Ramos (cell line): ENCODE measurements around the gene DAAM2.

Experiments
- in situ Hi-C: fragments of 300-500 bp; cut with MboI; formaldehyde crosslinking; loops from one replicate; pipeline ENCODE4 v1.14.3; 2022; ENCODE audit warnings: low sequenced_read_pairs; ENCODE audit not compliant: unreplicated experiment

DAAM2 gene

GRCh38 chr6:39941138-39941537, 149.0 kb downstream of the DAAM2 start:
- in situ Hi-C loops = no loop called here

- in situ Hi-C loops = no loop called here
Observed at GRCh38 chr6:39941820-39942219, 149.6 kb downstream of the DAAM2 start.

- in situ Hi-C loops = no loop called here
Observed at GRCh38 chr6:39942903-39943580, 150.9 kb downstream of the DAAM2 start.

- in situ Hi-C loops = no loop called here
Observed at GRCh38 chr6:39945626-39946025, 153.4 kb downstream of the DAAM2 start.

GRCh38 chr6:39947611-39948068, 155.5 kb downstream of the DAAM2 start:
- in situ Hi-C loops = no loop called here

- in situ Hi-C loops = no loop called here
Observed at GRCh38 chr6:39948199-39948791, 156.1 kb downstream of the DAAM2 start.

- in situ Hi-C loops = no loop called here
Observed at GRCh38 chr6:39950125-39950720, 158.0 kb downstream of the DAAM2 start.

- in situ Hi-C loops = no loop called here
Observed at GRCh38 chr6:39951191-39951590, 159.0 kb downstream of the DAAM2 start.

GRCh38 chr6:39951716-39952115, 159.5 kb downstream of the DAAM2 start:
- in situ Hi-C loops = no loop called here

- in situ Hi-C loops = no loop called here
Observed at GRCh38 chr6:39952167-39952566, 160.0 kb downstream of the DAAM2 start.

- in situ Hi-C loops = no loop called here
Observed at GRCh38 chr6:39953076-39953618, 161.0 kb downstream of the DAAM2 start.
